NCI-H187 treated with DMSO at 0.1 percent for 48 hours (cell line): Measurements from ENCODE around the gene ALKBH5.
"Not testable (repeated sequence)": the region's sequence is repeated elsewhere in the genome, so short reads cannot be mapped to it uniquely, and the experiment has no call there.

Experiments used
- DNase-seq: peaks from one replicate; lab custom pipeline; 2025; lab: John Stamatoyannopoulos, UW

The ALKBH5 gene

DNA sequence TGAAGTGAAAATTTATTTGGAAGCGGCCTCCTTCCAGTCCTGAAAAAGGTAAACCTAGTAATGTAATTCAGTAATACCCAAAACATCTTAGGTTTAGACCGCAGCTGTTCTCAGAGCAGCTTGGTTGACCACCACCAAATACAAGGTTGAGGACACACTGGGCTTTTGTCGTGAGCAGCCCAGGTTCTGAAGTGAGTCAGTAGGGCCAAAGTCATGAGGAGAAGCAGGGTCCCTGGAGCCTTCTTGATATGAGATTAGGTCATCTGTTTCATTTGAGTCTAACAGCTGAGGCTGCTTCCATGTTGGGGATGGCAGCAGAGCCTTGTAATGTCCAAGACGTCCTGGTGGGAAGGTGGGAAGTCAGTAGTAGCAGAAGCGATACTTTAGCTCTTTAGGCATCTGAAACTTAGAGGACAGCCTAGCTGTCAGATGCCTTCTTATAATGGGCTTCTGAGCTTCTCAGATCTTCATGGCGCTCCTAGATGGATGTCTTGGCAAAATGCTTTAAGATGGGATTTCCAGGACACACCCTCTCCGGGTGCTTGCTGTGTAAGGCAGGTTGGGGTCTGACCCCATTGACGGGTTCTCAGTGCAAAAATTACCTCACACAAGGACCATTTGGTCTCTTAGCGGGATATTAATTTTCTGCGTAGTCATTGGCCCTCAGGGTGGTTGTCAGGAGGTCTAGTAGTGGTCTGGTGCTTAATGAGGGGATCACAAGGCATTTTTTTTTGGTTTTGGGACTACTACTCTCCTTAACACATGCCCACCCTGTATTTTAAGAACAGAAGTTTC, 2.4 kb downstream of the ALKBH5 start:
- no peak for DNase-seq

DNA sequence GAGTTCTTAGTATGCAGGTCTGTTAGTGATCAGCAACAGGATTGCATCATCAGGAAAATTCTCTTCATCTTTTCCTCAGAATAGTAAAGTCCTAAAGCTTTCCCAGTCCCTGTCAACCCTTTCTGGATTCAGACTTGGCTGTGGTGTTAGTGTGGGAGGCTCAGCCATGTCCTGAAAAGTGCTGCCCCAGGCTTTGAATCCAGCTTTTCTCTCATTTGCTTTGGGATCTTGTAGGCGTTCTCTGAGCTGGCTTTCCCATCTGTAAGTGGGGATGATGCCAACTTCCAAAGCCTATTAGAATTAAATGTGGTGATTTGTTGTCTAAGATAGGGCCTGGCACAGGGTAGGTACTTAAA, 3.0 kb downstream of the ALKBH5 start:
- DNase-seq, result no peak

DNA sequence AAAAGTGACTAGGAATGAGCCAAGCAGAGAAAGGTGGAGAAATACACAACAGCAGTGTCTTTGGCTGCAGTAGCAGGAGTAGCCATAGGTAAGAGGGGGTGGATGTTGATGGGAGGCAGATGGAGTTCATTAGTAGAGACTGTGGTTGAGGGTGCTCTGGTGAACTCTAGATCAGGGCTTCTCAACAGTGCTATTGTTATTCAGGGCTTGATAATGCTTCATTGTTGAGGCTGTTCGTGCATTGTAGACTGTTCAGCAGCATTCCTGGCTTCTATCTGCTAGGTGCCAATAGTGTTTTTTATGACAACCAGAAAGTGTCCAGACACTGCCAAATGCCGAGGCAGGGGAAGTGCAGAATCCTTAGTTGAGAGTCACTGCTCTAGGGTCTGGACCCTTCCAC, 3.6 kb downstream of the ALKBH5 start:
- DNase-seq, result no peak

DNA sequence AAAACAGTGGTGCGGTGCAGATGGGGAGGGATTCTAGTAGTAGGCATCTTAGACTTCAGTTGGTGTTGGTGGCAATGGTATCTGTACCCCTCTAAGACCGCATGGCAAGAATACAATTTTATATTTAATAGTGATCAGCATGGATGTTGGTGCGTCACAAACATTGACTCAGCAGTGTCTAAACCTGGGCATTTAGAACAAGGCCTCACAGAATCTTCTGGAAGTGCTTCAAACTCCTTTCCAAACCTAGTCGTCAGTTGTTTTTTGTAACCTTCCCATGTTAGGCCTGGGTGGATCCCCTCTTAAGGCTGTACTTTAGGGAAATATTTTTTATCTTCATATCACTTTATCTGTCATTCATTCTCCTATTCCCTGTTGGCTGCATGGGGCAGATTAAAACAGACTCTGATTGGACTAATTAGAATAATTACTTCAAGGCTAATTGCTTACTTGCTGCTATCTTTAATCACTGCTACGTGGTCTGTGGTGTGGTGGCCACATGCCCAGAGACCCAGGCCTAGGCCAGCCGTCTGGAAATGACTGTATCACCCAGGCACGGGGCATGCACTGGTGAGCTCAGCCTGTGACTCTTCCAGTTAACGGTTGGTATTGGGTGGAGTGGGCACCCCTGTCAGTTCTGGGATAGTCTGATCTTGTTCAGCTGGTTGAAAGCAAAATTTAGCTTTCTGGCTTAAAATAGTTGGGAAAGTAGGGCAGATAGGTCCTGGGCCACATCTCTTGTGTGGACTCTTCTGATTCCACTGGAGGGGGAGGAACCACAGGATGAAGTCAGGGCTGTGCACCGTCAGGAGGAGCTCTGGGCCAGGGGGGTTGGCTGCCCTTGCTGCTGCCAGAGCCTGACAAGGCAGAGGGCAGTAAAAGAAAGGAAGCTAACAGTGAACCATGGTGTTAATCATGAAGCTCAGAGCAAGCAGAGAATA, 4.5 kb downstream of the ALKBH5 start:
- no peak for DNase-seq

DNA sequence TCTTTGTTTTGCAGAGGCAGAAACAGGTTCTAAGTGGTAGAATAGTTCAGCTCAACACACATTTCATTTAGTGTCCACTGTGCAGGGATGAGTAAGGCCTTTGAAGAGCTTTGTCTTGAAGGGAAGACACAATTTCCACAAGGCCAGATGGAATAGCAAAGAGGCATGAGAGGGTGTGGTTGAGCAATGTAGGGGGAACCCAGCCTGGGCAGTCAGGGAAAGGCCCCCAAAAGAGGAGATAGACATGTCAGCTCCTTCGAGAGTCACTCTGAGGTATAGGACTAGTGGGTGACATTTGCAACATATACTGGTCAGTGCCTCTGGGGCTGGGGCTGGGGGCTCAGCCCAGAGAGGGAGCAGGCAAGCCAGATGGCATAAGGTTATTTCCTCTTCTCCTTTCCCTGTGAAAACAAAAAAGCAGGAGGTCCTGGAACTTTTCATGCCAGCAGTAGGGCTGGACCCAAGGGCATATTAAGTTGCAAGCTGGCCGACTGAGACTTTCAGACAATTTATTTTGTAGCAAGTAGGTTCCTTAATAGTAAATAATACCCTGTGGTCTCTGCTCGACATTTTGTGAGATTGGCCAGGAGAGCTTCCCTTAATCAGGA, 7.1 kb downstream of the ALKBH5 start:
- DNase-seq, result no peak

DNA sequence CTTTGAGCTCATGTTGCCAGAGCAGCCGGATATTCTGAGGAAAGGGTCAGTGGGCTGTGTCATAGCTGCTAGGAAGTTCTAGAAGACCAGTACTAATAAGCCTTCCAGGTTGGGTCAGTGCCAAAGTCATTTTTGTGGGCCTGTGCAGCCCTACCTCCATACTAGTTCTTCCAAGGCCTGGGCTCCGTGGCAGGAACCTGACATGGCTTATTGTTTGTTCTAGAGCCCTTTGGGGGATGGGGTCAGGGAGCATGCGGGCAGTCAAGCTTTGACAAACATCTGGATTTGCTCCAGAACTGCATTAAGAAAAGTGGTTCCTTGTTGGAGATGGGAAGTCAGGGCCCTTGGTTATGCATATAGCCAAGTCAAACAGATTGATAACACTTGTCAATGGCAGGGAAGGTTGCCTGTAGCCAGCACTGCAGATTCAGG, 7.6 kb downstream of the ALKBH5 start:
- no peak for DNase-seq

DNA sequence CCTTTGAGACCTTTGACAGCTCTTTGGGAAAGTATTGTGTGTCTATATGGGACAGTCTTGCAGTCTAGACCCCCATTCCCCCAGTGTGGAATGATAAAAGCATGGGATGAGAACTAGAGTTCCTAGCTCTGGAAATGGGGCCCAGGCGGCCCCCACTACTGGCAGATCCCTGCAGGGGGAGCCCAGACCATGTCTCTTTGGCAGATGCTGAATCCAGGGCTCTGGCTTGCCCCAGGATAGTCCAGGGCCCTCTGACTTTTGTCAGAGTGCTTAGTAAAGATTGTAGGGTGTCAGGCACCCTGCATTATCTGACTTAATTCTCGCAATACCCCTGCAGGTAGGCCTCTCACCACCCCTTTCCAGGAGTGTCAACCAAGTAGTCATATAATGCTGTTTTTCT, 8.3 kb downstream of the ALKBH5 start:
- DNase-seq, result no peak

DNA sequence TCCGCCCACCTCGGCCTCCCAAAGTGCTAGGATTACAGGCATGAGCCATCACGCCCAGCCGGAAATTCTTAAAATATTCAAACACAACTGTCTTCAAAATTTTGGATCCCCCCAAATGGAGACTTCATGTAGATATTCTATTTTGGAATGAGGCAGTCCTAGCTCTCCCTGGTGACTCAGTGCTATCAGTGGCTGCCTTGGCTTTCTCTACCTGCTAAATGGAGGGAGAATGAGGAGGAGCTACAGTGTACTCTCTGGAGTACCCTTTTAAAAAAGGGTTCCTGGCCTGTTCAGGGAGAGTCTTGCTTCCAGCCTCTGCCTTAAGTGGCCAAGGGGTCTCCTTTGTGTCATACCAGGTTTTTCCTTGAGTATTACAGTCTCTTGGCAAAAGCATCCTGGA, 10.8 kb downstream of the ALKBH5 start:
- DNase-seq, result no peak

DNA sequence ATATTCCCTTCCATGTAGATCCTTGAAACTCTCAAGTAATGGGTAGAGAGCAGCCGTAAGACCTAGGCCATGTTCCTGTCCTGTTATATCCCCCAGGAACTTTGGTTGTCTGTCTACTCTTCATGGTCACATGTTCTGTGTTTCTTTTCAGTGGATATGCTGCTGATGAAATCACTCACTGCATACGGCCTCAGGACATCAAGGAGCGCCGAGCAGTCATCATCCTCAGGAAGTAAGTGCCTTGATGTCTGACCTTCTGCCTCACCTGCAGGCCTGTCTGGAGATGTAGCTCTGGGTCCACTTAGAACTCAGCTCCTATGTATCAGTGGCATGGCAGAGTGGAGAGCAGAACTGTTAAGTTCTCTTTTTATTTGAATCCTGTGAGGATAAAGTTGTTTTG, 11.2 kb downstream of the ALKBH5 start:
- DNase-seq, result no peak

DNA sequence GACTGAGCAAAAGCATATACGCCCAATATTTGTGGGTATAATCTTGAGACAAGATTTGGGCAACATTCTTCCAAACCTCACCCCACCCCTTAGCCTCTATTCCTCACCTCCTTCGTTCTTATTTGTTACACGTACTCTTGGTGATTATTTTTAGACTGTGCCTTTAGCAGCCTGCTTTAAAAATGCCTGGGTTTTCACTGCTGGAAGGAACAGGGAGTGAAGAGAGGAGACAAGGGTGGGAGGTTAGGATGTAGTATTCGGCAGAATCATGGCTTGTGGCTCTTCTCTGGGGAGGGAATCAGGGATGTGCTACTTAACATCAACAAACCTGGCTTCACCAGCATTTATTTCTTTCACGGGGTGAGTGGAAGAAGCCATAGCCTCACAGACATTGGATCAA, 11.6 kb downstream of the ALKBH5 start:
- no peak for DNase-seq

DNA sequence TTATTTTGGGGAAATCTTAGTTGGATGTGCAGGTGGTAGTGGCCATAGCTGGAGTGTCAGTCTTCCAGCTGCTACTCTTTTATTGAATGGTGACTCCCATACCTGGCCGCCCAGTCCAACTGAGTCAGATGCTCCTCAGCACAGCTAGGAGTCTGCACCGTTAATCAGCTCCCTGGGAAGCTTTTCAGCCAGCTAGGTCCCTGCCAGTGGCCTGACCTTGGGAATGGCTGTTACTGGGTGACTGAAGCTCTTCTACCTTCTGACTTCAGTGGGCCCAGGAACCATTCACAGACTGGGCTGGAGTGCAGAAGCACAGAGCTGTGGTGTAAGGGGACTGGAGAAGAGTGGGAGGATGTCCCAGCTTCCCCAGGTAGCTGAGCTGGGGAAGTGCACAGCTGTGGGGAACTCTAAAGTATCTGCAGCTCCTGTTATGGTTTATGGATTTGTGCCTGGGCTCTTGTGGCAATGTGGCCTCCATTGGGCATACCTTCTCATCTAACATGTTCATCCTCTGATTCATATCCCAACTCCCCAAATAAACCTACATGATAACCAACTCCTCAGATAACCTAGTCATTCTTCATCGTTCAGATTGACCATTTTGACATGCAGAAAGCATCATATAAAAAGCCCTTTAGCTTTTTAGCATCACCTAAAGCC, 14.0 kb downstream of the ALKBH5 start:
- DNase-seq, result no peak

DNA sequence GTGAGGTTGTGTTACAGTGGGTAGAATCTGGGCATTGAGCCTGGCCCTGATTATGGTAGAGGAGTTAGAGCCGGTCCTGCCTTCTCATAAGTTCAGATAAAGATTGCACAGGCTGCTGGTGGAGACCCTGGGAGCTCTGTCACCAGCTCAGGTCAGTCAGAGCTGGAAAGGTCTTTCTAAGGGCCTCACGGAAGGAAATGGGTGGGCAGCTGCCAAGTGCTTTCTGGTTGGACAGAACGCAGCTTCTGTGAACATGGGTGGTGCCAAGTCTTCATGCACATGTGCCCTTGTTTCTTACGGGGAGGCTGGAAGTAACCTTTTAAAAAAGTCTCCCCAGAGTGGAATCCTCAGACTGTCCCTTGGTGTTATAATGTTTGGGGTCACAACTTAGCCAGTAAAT, 14.9 kb downstream of the ALKBH5 start:
- no peak for DNase-seq

DNA sequence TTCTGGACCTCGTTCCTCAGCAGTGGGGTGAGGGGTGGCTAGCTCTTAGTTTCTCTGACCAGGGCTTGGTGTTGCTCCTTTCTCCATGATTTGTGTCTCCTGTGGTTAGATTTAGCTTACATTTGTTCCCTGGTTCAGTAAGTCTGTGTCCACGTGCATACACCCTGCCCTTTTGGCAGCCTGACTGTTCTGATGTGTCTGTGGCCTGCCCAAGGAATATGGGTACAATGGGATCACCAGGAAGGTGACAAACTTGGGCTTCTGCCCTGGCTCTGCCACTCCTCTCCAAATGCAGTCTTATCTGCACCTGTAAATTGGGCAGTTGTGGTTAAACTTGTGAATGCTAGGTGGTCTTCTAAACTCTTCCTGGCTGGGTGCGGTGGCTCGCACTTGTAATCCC, 17.5 kb downstream of the ALKBH5 start:
- DNase-seq, result no peak

DNA sequence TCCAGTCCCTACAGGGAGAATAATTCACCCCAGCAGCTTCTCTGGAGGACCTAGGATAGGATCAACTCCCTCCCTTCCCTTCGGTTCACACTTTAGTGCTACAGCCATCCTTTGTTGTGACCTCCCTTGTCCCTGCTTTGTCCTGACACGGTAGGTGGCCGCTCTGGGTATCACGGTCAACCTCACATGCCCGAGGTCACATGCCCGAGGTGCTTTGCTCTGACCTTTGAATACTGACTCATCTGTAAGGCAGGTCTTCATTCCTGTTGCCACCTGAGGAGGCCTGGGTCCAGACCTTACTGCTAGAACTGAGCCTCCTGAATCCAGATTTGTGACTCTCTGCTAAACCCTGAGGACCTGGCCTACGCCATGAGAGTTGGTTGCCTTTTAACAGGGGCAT, 19.7 kb downstream of the ALKBH5 start:
- DNase-seq, result no peak

DNA sequence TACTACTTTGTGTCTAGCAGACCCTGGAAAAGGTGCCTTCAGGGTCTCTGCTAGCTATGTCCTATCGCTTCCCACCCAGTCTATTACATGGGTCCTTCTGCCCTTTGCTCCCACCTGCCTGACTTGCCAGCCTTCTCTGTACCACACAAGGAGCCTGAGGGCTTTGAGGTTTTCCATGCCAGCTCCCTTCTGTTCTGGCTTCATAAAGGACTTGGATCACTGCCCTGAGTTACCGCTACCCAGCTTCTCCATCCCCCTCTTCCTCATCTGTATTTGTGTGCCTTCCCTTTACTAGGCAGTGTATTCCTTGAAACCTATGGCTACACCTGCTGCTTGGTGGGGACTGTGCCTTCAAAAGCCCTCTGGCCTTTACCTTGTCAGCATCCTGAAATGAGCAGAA, 22.2 kb downstream of the ALKBH5 start:
- no peak for DNase-seq

DNA sequence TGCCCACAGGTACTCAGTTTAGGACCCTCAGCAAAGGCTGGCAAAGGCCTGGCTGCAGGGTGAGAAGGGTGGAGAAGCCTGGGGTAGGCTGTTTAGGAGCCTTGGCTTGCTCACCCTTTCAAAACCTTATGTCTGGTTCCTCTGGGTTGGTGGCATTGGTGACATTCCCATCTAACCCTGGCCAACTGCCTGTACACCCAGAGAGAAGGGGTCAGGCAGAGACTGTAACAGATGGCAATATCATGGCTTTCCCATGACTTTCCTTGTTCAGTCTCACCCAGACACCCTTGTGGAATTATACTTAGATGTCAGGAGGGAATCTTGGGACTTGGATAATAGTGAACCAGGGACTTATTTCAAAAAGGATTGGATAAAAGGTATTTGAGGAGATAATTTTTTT, 23.3 kb downstream of the ALKBH5 start:
- DNase-seq, result no peak

DNA sequence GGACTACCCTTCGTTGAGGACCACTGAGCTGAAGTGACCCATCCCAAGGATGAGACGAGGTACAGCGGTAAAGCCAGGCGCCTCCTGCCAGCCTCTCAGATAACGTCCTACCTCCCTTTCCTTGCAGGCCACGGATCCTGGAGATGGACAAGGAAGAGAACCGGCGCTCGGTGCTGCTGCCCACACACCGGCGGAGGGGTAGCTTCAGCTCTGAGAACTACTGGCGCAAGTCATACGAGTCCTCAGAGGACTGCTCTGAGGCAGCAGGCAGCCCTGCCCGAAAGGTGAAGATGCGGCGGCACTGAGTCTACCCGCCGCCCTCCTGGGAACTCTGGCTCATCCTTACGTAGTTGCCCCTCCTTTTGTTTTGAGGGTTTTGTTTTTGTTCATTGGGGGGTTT, 24.5 kb downstream of the ALKBH5 start:
- DNase-seq, result no peak

DNA sequence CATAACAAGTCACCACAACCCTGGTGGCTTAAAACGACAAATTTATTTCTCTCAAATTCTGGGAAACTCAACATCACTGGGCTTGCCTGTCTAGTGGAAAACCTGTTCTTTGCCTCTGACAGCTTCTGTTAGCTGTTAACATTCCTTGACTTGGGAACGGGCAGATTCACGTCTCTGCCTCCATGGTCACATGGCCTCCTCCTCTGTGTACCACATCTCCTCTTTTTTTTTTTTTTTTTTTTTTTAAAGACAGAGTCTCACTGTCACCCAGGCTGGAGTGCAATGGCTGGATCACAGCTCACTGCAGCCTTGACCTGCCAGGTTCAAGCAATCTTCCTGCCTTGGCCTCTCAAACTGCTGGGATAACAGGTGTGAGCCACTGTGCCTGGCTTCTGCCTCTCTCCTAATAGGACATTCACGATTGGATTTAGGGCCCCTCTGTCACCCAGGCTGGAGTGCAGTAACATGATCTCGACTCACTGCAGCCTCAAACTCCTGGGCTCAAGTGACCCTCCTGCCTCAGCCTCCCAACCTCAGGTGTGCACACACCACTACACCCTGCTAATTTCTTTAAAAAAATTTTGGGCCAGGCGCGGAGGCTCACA, 30.1 kb downstream of the ALKBH5 start:
- DNase-seq, result no peak

DNA sequence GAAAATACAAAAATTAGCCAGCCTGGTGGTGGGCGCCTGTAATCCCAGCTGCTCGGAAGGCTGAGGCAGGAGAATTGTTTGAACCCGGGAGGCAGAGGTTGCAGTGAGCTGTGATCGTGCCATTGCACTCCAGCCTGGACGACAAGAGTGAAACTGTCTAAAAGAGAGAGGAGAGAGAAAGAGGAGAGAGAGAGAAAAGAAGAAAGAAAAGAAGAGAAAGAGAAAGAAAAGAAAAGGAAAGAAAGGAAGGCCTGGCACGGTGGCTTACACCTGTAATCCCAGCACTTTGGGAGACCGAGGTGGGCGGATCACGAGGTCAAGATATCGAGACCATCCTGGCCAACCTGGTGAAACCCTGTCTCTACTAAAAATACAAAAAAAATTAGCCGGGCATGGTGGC, 33.3 kb downstream of the ALKBH5 start:
- not testable (repeated sequence) for DNase-seq

DNA sequence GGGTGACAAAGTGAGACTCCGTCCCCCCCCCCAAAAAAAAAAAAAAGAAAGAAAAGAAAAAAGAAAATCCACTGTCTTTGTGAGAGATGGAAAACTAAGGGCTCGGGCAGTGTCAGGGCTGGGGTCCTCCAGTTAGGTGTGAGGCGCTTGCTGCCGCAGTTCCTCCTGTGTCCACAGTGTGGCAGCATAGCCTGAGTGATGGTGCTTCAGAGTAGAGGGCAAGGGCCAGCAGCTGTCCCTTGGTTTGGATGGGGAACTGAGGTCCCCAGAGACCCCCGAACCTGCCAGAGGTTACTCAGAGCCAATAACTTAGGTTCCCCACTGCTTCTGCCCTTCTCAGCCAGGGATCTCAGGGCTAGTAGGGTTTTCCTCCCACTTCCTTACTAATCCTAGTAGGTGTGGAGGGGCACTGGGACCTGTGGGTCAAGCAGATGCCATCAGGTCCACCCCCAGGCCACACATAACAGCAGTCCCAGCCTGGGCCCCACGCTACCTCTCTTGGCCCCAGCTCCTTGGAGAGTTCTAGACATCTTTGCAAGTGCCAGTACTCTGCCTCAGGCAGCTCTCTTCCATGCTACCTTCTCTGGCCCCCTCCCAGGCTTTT, 33.9 kb downstream of the ALKBH5 start:
- no peak for DNase-seq

DNA sequence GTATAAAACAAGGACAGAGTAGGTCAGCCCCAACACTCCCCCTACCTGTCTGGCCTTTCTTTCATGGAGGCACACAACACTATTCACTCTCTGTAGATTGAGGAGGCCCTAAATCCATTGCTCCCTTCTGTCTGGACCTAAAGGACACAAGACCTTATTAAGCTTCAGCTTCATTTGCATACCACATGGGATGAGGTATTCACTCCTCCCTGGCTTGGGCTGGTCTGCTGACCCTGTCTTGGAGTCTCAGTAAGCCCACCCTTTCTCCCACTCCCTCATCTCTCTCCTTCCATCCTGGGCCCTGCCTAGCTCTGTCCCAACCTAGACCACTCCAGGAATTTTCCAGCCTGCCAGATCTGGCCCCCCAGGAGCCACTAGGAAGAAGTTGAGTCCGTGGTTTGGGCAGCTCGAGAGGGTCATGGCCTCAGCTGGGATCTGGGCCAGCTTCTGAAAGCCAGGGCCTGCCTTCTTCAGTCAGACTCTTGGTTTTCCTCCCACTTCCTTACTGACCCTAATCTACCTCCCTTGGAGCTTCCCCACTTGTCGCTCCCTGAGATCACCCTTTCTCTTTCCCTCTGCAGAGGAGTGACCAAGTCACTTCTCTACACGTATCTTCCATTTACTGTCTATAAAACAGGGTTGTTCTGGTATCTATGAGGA, 35.3 kb downstream of the ALKBH5 start:
- DNase-seq, result no peak
